Spleen (tissue), 11 donors: Measurements from ENCODE around the gene KIF6. TPM values are rescaled to one million over a fixed set of nuclear protein-coding genes. Genes with fewer than 3 reads are reported as not detected.

ENCODE experiments used
- DNase-seq: peaks from one replicate; pipeline ENCODE4 v3.0.0-alpha.2; 2020
- H3K27ac ChIP-seq, 8 donors: fragments of 200-600 bp; sonication (generic) in 7 of 8; 1 replicate in 4 of 8; 2 replicates in 4 of 8; pipeline versions ENCODE4 v1.5.0 to v1.8.0; 2016 to 2021; ENCODE audit warnings: inconsistent platforms in 4 of 8, mild to moderate bottlenecking in 4 of 8, moderate library complexity in 1 of 8
- H3K27me3 ChIP-seq, 7 donors: fragments of 200-600 bp; sonication (generic) in 6 of 7; replicated peaks in 1 of 7; 1 replicate in 4 of 7; 2 replicates in 3 of 7; pipeline versions ENCODE4 v1.5.0 to v1.8.0; 2016 to 2021; ENCODE audit warnings: inconsistent platforms in 3 of 7, mild to moderate bottlenecking in 1 of 7
- H3K36me3 ChIP-seq, 6 donors: fragments of 200-600 bp; sonication (generic) in 5 of 6; 1 replicate in 4 of 6; 2 replicates in 2 of 6; pipeline versions ENCODE4 v1.5.0 to v1.8.0; 2016 to 2021; ENCODE audit warnings: inconsistent platforms in 2 of 6
- H3K4me1 ChIP-seq, 6 donors: fragments of 200-600 bp; sonication (generic) in 5 of 6; 1 replicate in 3 of 6; 2 replicates in 3 of 6; pipeline versions ENCODE4 v1.5.0 to v1.8.0; 2016 to 2021; ENCODE audit warnings: inconsistent platforms in 3 of 6
- H3K4me3 ChIP-seq, 8 donors: fragments of 200-600 bp; sonication (generic) in 7 of 8; 1 replicate in 4 of 8; 2 replicates in 4 of 8; pipeline versions ENCODE4 v1.5.0 to v1.8.0; 2016 to 2021; ENCODE audit warnings: inconsistent platforms in 4 of 8, mild to moderate bottlenecking in 4 of 8, moderate library complexity in 2 of 8
- H3K9me3 ChIP-seq, 8 donors: fragments of 200-600 bp; sonication (generic) in 7 of 8; 1 replicate in 4 of 8; 2 replicates in 4 of 8; pipeline versions ENCODE4 v1.5.0 to v1.8.0; 2016 to 2021; ENCODE audit warnings: inconsistent platforms in 4 of 8
- CTCF ChIP-seq, 11 experiments: fragments of 200-600 bp in 7 of 11; fragments of 450-650 bp in 4 of 11; sonication (generic) in 4 of 11; IDR thresholded peaks in 8 of 11; conservative IDR thresholded peaks in 3 of 11; 1 replicate in 7 of 11; 2 replicates in 4 of 11; pipeline versions ENCODE4 v1.4.0 to v1.8.0; 2016 to 2021; ENCODE audit warnings: antibody characterized with exemption in 11 of 11, inconsistent platforms in 4 of 11, mild to moderate bottlenecking in 1 of 11
- POLR2A ChIP-seq, 3 donors: fragments of 450-650 bp; IDR thresholded peaks; one replicate each; pipeline ENCODE4 v1.5.1; 2017; ENCODE audit warnings: antibody characterized with exemption in 3 of 3, mild to moderate bottlenecking in 1 of 3
- POLR2AphosphoS5 ChIP-seq, 3 donors: sonication (generic); formaldehyde crosslinking; IDR thresholded peaks; one replicate each; pipeline ENCODE4 v1.5.1; 2017; ENCODE audit warnings: antibody characterized with exemption in 3 of 3
- WGBS, 5 donors: extraction: QIAGEN DNeasy Blood & Tissue Kit in 3 of 5; methylation state at CpG; one replicate each; pipeline versions ENCODE4 v1.1.5 to v1.1.7; 2013 to 2018; 5-methylcytosine and 5-hydroxymethylcytosine counted together
- intact Hi-C: fragments of 100-400 bp; cut with DNase I; formaldehyde crosslinking; loops from one replicate; pipeline ENCODE4 v1.15.0; 2023; ENCODE audit warnings: low total_unique reads
- polyA plus RNA-seq, 3 donors: library from polyadenylated mRNA; stranded (reverse); fragments of 200-250 nt; gene quantifications; one replicate each; pipeline ENCODE4 v1.2.1, GENCODE V29; 2013
- total RNA-seq, 7 donors: library from RNA; depleted of rRNA in 3 of 7; stranded (reverse); fragments of >200 nt in 3 of 7; fragmentation: NEBNext Ultra II Directional in 4 of 7; extraction: Animal tissue kit (Norgen Biotek cat#: 25700) in 4 of 7; gene quantifications; one replicate each; pipeline versions ENCODE4 v1.1.0 to v1.2.1, GENCODE V29; 2016 to 2021
- donor health status: healthy with polysubstance abuse.
- donor health status: DM: no; HTN: no; CAD: no; lungs with moderate emphysema.
- donor health status: DM: no; HTN: no; CAD: no.
- donor health status: Bipolar disorder and iron deficiency.
- donor health status: healthy.
- donor health status: DM: no; HTN: no; CAD: no.
- donor health status: DM: yes; HTN: yes; CAD: no.

KIF6 gene
- total and polyA plus RNA-seq, 10 donors, result 0.10 to 0.75 (median 0.24) TPM; not detected in 3

GRCh38 chr6:39301606-39302005 lies 423.6 kb downstream of the KIF6 start:
- no peak for TF ChIP-seq POLR2AphosphoS5 (IDR thresholded peaks at IDR 0.05)
- no peak for TF ChIP-seq CTCF (IDR thresholded peaks at IDR 0.05 in 8 of 11, conservative IDR thresholded peaks at IDR 0.05 in 3 of 11)
- no peak for TF ChIP-seq POLR2A (IDR thresholded peaks at IDR 0.05)
- peaks cover 0 to 11% (median 0%) of the 10 kb centered on the region in 7 donors for H3K27me3 ChIP-seq
- no peaks in the 10 kb centered on the region for H3K9me3 ChIP-seq
- 73 to 83% (median 79%) methylated on average over 7 of the region's 7 CpGs for WGBS, 5 donors
- H3K4me3 ChIP-seq, result no peak overlapping the region
- H3K4me1 ChIP-seq, result peaks cover 0 to 8% (median 2%) of the 10 kb centered on the region in 6 donors
- H3K27ac ChIP-seq, result no peak overlapping the region
- DNase-seq, result no peak
- intact Hi-C loops, result loop anchor here (2.0 to 10.0 kb wide), 3 partner anchors 135 to 429 kb away; no protein-coding TSS in a partner anchor
- H3K36me3 ChIP-seq, result no peaks in the 10 kb centered on the region

GRCh38 chr6:39300739-39301138 lies 424.5 kb downstream of the KIF6 start:
- H3K4me3 ChIP-seq, result no peak overlapping the region
- H3K9me3 ChIP-seq, result no peaks in the 10 kb centered on the region
- WGBS, 5 donors, result 65 to 81% (median 72%) methylated on average over 6 of the region's 6 CpGs
- intact Hi-C loops, result loop anchor here (5.0 to 10.0 kb wide), 2 partner anchors 326 to 428 kb away; no protein-coding TSS in a partner anchor
- no peak for DNase-seq
- no peak overlapping the region for H3K27ac ChIP-seq
- peaks cover 0 to 8% (median 2%) of the 10 kb centered on the region in 6 donors for H3K4me1 ChIP-seq
- no peaks in the 10 kb centered on the region for H3K36me3 ChIP-seq
- TF ChIP-seq CTCF (IDR thresholded peaks at IDR 0.05 in 8 of 11, conservative IDR thresholded peaks at IDR 0.05 in 3 of 11) (no peak), POLR2A (IDR thresholded peaks at IDR 0.05) (no peak), POLR2AphosphoS5 (IDR thresholded peaks at IDR 0.05) (no peak)
- peaks cover 0 to 11% (median 0%) of the 10 kb centered on the region in 7 donors for H3K27me3 ChIP-seq

- no peak overlapping the region for H3K27ac ChIP-seq
- H3K27me3 ChIP-seq, result peaks cover 0 to 16% (median 0%) of the 10 kb centered on the region in 7 donors
- no peak overlapping the region for H3K4me3 ChIP-seq
- WGBS, 5 donors, result 59 to 83% (median 67%) methylated on average over 10 of the region's 10 CpGs
- no peak for DNase-seq
- no peaks in the 10 kb centered on the region for H3K36me3 ChIP-seq
- TF ChIP-seq POLR2A (IDR thresholded peaks at IDR 0.05) (no peak), CTCF (IDR thresholded peaks at IDR 0.05 in 8 of 11, conservative IDR thresholded peaks at IDR 0.05 in 3 of 11) (no peak), POLR2AphosphoS5 (IDR thresholded peaks at IDR 0.05) (no peak)
- H3K9me3 ChIP-seq, result no peaks in the 10 kb centered on the region
- intact Hi-C loops, result no loop called here
- H3K4me1 ChIP-seq, result peaks cover 0 to 6% (median 2%) of the 10 kb centered on the region in 6 donors
Observed at GRCh38 chr6:39298061-39298460, 427.1 kb downstream of the KIF6 start.

DNA sequence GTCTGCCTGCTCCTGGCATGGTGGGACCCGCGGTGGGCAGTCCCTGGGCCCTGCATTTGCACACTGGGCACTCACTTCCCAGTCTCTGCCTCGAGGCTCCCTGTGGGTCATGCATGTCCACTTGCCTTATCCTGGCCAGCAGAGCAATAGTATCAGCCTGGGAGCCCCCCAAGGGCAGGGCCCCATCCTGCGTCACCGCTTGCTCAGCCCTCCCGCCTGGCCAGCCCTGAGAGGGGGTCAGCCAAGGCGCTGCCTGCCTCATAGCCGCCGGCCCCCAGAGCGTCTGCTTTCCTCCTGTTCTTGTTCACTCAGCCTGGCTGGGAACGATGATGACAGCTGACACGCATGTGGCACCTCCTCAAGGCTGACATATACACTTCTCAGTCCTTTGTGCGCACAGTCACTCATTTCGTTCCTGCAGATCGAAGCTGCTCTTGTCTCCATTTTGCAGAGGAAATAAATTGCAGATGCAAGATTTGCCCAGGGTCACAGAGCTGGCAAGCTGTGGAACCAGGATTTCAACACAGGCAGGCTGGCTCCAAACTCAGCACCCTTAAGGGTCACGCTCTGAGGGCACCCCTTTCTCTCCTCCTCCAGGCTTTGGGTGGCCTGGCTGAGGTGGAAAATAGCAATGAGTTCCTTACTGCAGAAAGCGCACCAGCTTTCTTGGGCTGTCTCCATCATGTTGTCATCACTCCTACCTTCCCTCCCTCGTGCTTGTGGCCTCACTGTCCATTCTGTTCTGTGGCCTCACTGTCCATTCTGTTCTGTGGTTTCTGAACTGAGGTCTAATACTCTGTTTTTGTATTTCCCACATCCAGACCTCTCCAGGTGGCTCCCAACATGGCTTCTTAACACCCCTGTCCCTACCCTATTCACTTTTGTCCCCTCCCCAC lies 428.2 kb downstream of the KIF6 start:
- intact Hi-C loops, result no loop called here
- no peaks in the 10 kb centered on the region for H3K4me1 ChIP-seq
- H3K4me3 ChIP-seq, result no peak overlapping the region
- no peaks in the 10 kb centered on the region for H3K36me3 ChIP-seq
- no peaks in the 10 kb centered on the region for H3K9me3 ChIP-seq
- no peak for DNase-seq
- H3K27ac ChIP-seq, result no peak overlapping the region
- no peak for TF ChIP-seq POLR2A (IDR thresholded peaks at IDR 0.05)
- TF ChIP-seq POLR2AphosphoS5 (IDR thresholded peaks at IDR 0.05), result no peak
- no peak for TF ChIP-seq CTCF (IDR thresholded peaks at IDR 0.05 in 8 of 11, conservative IDR thresholded peaks at IDR 0.05 in 3 of 11)
- WGBS, 5 donors, result 61 to 83% (median 73%) methylated on average over 17 to 18 of the region's 18 CpGs
- H3K27me3 ChIP-seq, result peaks cover 0 to 10% (median 0%) of the 10 kb centered on the region in 7 donors
